ENCODE measurements around the gene MOXD1. TPM values are rescaled to one million over a fixed set of nuclear protein-coding genes. Genes with fewer than 3 reads are reported as not detected.
"Not testable (repeated sequence)": the region's sequence is repeated elsewhere in the genome, so short reads cannot be mapped to it uniquely, and the experiment has no call there.

The MOXD1 gene
- polyA plus RNA-seq, 2 donors, result 9.0 to 15.4 TPM

- H3K4me3 ChIP-seq (ENCODE audit: low read depth in 1 of 2, low read length in 2 of 2), result no peak overlapping the region
- no peaks in the 10 kb centered on the region for H3K36me3 ChIP-seq (ENCODE audit: control insufficient read depth in 2 of 2, insufficient read depth in 2 of 2, low read length in 1 of 2)
- WGBS, 2 donors, result 37 to 41% methylated on average over 4 of the region's 4 CpGs
- H3K27ac ChIP-seq (ENCODE audit: low read depth in 2 of 2, low read length in 1 of 2), result no peak overlapping the region
- no peaks in the 10 kb centered on the region for H3K9me3 ChIP-seq (ENCODE audit: control insufficient read depth in 2 of 2, insufficient read depth in 1 of 2, low read depth in 1 of 2, low read length in 1 of 2)
- H3K27me3 ChIP-seq (ENCODE audit: control insufficient read depth in 1 of 2, insufficient read depth in 2 of 2, low read length in 2 of 2), result no peaks in the 10 kb centered on the region
- no peaks in the 10 kb centered on the region for H3K4me1 ChIP-seq (ENCODE audit: control insufficient read depth in 2 of 2, insufficient read depth in 2 of 2, low read length in 1 of 2)
Measured at GRCh38 chr6:132270726-132271402, 130.4 kb downstream of the MOXD1 start.

GRCh38 chr6:132268666-132269065, 132.6 kb downstream of the MOXD1 start:
- not testable (repeated sequence) for H3K4me1 ChIP-seq (ENCODE audit: control insufficient read depth in 2 of 2, insufficient read depth in 2 of 2, low read length in 1 of 2); H3K27me3 ChIP-seq (ENCODE audit: control insufficient read depth in 1 of 2, insufficient read depth in 2 of 2, low read length in 2 of 2); H3K36me3 ChIP-seq (ENCODE audit: control insufficient read depth in 2 of 2, insufficient read depth in 2 of 2, low read length in 1 of 2); H3K9me3 ChIP-seq (ENCODE audit: control insufficient read depth in 2 of 2, insufficient read depth in 1 of 2, low read depth in 1 of 2, low read length in 1 of 2); H3K4me3 ChIP-seq (ENCODE audit: low read depth in 1 of 2, low read length in 2 of 2); H3K27ac ChIP-seq (ENCODE audit: low read depth in 2 of 2, low read length in 1 of 2)
- 92 to 93% methylated on average over 5 of the region's 5 CpGs for WGBS, 2 donors

GRCh38 chr6:132268209-132268608, 133.1 kb downstream of the MOXD1 start:
- Histone ChIP-seq H3K4me1 (ENCODE audit: control insufficient read depth in 2 of 2, insufficient read depth in 2 of 2, low read length in 1 of 2) (no peaks in the 10 kb centered on the region), H3K36me3 (ENCODE audit: control insufficient read depth in 2 of 2, insufficient read depth in 2 of 2, low read length in 1 of 2) (no peaks in the 10 kb centered on the region), H3K9me3 (ENCODE audit: control insufficient read depth in 2 of 2, insufficient read depth in 1 of 2, low read depth in 1 of 2, low read length in 1 of 2) (no peaks in the 10 kb centered on the region), H3K4me3 (ENCODE audit: low read depth in 1 of 2, low read length in 2 of 2) (no peak overlapping the region), H3K27me3 (ENCODE audit: control insufficient read depth in 1 of 2, insufficient read depth in 2 of 2, low read length in 2 of 2) (no peaks in the 10 kb centered on the region), H3K27ac (ENCODE audit: low read depth in 2 of 2, low read length in 1 of 2) (no peak overlapping the region)
- WGBS, 2 donors, result 69 to 72% methylated on average over 2 of the region's 2 CpGs

- Histone ChIP-seq H3K27me3 (ENCODE audit: control insufficient read depth in 1 of 2, insufficient read depth in 2 of 2, low read length in 2 of 2) (no peaks in the 10 kb centered on the region), H3K9me3 (ENCODE audit: control insufficient read depth in 2 of 2, insufficient read depth in 1 of 2, low read depth in 1 of 2, low read length in 1 of 2) (no peaks in the 10 kb centered on the region), H3K27ac (ENCODE audit: low read depth in 2 of 2, low read length in 1 of 2) (no peak overlapping the region), H3K36me3 (ENCODE audit: control insufficient read depth in 2 of 2, insufficient read depth in 2 of 2, low read length in 1 of 2) (no peaks in the 10 kb centered on the region), H3K4me1 (ENCODE audit: control insufficient read depth in 2 of 2, insufficient read depth in 2 of 2, low read length in 1 of 2) (no peaks in the 10 kb centered on the region), H3K4me3 (ENCODE audit: low read depth in 1 of 2, low read length in 2 of 2) (no peak overlapping the region)
Measured at GRCh38 chr6:132265451-132266097, 135.7 kb downstream of the MOXD1 start.

GRCh38 chr6:132264021-132264500, 137.2 kb downstream of the MOXD1 start:
- H3K27me3 ChIP-seq (ENCODE audit: control insufficient read depth in 1 of 2, insufficient read depth in 2 of 2, low read length in 2 of 2), result no peaks in the 10 kb centered on the region
- H3K4me1 ChIP-seq (ENCODE audit: control insufficient read depth in 2 of 2, insufficient read depth in 2 of 2, low read length in 1 of 2), result no peaks in the 10 kb centered on the region
- no peaks in the 10 kb centered on the region for H3K36me3 ChIP-seq (ENCODE audit: control insufficient read depth in 2 of 2, insufficient read depth in 2 of 2, low read length in 1 of 2)
- no peak overlapping the region for H3K27ac ChIP-seq (ENCODE audit: low read depth in 2 of 2, low read length in 1 of 2)
- no peak overlapping the region for H3K4me3 ChIP-seq (ENCODE audit: low read depth in 1 of 2, low read length in 2 of 2)
- 89 to 94% methylated on average over 6 of the region's 6 CpGs for WGBS, 2 donors
- H3K9me3 ChIP-seq (ENCODE audit: control insufficient read depth in 2 of 2, insufficient read depth in 1 of 2, low read depth in 1 of 2, low read length in 1 of 2), result no peaks in the 10 kb centered on the region

- Histone ChIP-seq H3K4me1 (ENCODE audit: control insufficient read depth in 2 of 2, insufficient read depth in 2 of 2, low read length in 1 of 2) (no peaks in the 10 kb centered on the region), H3K27ac (ENCODE audit: low read depth in 2 of 2, low read length in 1 of 2) (no peak overlapping the region), H3K4me3 (ENCODE audit: low read depth in 1 of 2, low read length in 2 of 2) (no peak overlapping the region), H3K27me3 (ENCODE audit: control insufficient read depth in 1 of 2, insufficient read depth in 2 of 2, low read length in 2 of 2) (no peaks in the 10 kb centered on the region), H3K9me3 (ENCODE audit: control insufficient read depth in 2 of 2, insufficient read depth in 1 of 2, low read depth in 1 of 2, low read length in 1 of 2) (no peaks in the 10 kb centered on the region), H3K36me3 (ENCODE audit: control insufficient read depth in 2 of 2, insufficient read depth in 2 of 2, low read length in 1 of 2) (no peaks in the 10 kb centered on the region)
Measured at GRCh38 chr6:132261354-132261753, 139.9 kb downstream of the MOXD1 start.

- 56 to 63% methylated on average over 2 of the region's 2 CpGs for WGBS, 2 donors
- no peak overlapping the region for H3K4me3 ChIP-seq (ENCODE audit: low read depth in 1 of 2, low read length in 2 of 2)
- no peak overlapping the region for H3K27ac ChIP-seq (ENCODE audit: low read depth in 2 of 2, low read length in 1 of 2)
- H3K4me1 ChIP-seq (ENCODE audit: control insufficient read depth in 2 of 2, insufficient read depth in 2 of 2, low read length in 1 of 2), result no peaks in the 10 kb centered on the region
- H3K27me3 ChIP-seq (ENCODE audit: control insufficient read depth in 1 of 2, insufficient read depth in 2 of 2, low read length in 2 of 2), result no peaks in the 10 kb centered on the region
- no peaks in the 10 kb centered on the region for H3K36me3 ChIP-seq (ENCODE audit: control insufficient read depth in 2 of 2, insufficient read depth in 2 of 2, low read length in 1 of 2)
- no peaks in the 10 kb centered on the region for H3K9me3 ChIP-seq (ENCODE audit: control insufficient read depth in 2 of 2, insufficient read depth in 1 of 2, low read depth in 1 of 2, low read length in 1 of 2)
Measured at GRCh38 chr6:132259070-132259469, 142.2 kb downstream of the MOXD1 start.

- WGBS, 2 donors, result 92 to 98% methylated on average over 1 of the region's 1 CpG
- Histone ChIP-seq H3K36me3 (ENCODE audit: control insufficient read depth in 2 of 2, insufficient read depth in 2 of 2, low read length in 1 of 2) (no peaks in the 10 kb centered on the region), H3K4me1 (ENCODE audit: control insufficient read depth in 2 of 2, insufficient read depth in 2 of 2, low read length in 1 of 2) (no peaks in the 10 kb centered on the region), H3K4me3 (ENCODE audit: low read depth in 1 of 2, low read length in 2 of 2) (no peak overlapping the region), H3K9me3 (ENCODE audit: control insufficient read depth in 2 of 2, insufficient read depth in 1 of 2, low read depth in 1 of 2, low read length in 1 of 2) (no peaks in the 10 kb centered on the region), H3K27me3 (ENCODE audit: control insufficient read depth in 1 of 2, insufficient read depth in 2 of 2, low read length in 2 of 2) (no peaks in the 10 kb centered on the region), H3K27ac (ENCODE audit: low read depth in 2 of 2, low read length in 1 of 2) (no peak overlapping the region)
Measured at GRCh38 chr6:132257561-132257960, 143.7 kb downstream of the MOXD1 start.

GRCh38 chr6:132256457-132256856, 144.8 kb downstream of the MOXD1 start:
- Histone ChIP-seq H3K4me1 (ENCODE audit: control insufficient read depth in 2 of 2, insufficient read depth in 2 of 2, low read length in 1 of 2) (no peaks in the 10 kb centered on the region), H3K36me3 (ENCODE audit: control insufficient read depth in 2 of 2, insufficient read depth in 2 of 2, low read length in 1 of 2) (no peaks in the 10 kb centered on the region), H3K4me3 (ENCODE audit: low read depth in 1 of 2, low read length in 2 of 2) (no peak overlapping the region), H3K27ac (ENCODE audit: low read depth in 2 of 2, low read length in 1 of 2) (no peak overlapping the region), H3K27me3 (ENCODE audit: control insufficient read depth in 1 of 2, insufficient read depth in 2 of 2, low read length in 2 of 2) (no peaks in the 10 kb centered on the region), H3K9me3 (ENCODE audit: control insufficient read depth in 2 of 2, insufficient read depth in 1 of 2, low read depth in 1 of 2, low read length in 1 of 2) (no peaks in the 10 kb centered on the region)
- WGBS, 2 donors, result 94 to 100% methylated on average over 1 of the region's 1 CpG

- no peak overlapping the region for H3K27ac ChIP-seq (ENCODE audit: low read depth in 2 of 2, low read length in 1 of 2)
- H3K36me3 ChIP-seq (ENCODE audit: control insufficient read depth in 2 of 2, insufficient read depth in 2 of 2, low read length in 1 of 2), result no peaks in the 10 kb centered on the region
- H3K4me3 ChIP-seq (ENCODE audit: low read depth in 1 of 2, low read length in 2 of 2), result no peak overlapping the region
- no peaks in the 10 kb centered on the region for H3K4me1 ChIP-seq (ENCODE audit: control insufficient read depth in 2 of 2, insufficient read depth in 2 of 2, low read length in 1 of 2)
- H3K27me3 ChIP-seq (ENCODE audit: control insufficient read depth in 1 of 2, insufficient read depth in 2 of 2, low read length in 2 of 2), result no peaks in the 10 kb centered on the region
- H3K9me3 ChIP-seq (ENCODE audit: control insufficient read depth in 2 of 2, insufficient read depth in 1 of 2, low read depth in 1 of 2, low read length in 1 of 2), result no peaks in the 10 kb centered on the region
Measured at GRCh38 chr6:132253906-132254305, 147.4 kb downstream of the MOXD1 start.
